GM18907 (cell line): ENCODE measurements around the gene DSC2.

Experiments
- ATAC-seq: cut with Tn5 transposase; IDR thresholded peaks from one replicate; pipeline ENCODE4 v1.9.1; 2021; ENCODE audit warnings: mild to moderate bottlenecking, moderate library complexity; ENCODE audit not compliant: unreplicated experiment

Gene DSC2

DNA sequence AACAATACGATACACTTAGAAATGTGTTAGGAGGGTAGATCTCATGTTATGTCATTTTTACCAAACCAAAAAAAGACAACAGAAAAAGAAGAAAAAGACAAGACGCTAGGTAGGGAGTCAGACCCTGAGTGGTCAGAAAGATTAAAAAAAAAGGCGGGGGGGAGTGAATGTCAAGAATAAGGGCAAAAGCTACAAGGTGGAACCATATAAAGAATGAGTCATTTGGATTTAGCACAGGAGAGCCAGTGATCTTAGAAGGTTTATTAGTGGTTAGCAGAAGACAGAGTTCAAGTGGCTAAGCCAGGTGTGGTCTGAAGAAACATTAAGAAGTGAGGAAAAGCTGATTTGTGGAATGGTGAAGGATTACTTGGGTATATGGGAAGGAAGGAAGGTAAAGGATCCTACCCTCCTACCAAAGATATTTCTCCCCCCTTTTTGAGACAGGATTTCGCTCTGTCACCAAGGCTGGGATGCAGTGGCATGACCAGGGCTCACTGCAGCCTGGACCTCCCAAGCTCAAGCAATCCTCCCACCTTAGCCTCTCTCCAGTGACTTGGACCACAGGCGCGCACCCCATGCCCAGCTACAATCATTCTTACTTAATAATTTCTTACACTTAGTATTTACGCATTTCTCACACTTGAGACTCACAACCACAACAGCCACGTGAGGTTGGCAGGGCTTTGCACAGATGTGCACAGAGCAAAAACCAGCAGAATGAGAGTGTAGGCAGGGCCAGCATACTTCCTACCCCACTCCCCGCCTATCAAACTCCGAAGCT is 2.6 kb downstream of the DSC2 start:
- ATAC-seq = no peak

- ATAC-seq = no peak
These were observed 3.3 kb downstream of the DSC2 start for GRCh38 chr18:31098878-31099277.

- no peak for ATAC-seq
These were observed 4.6 kb downstream of the DSC2 start for GRCh38 chr18:31097666-31098065.

- no peak for ATAC-seq
These were observed 8.3 kb downstream of the DSC2 start for GRCh38 chr18:31093880-31094279.

DNA sequence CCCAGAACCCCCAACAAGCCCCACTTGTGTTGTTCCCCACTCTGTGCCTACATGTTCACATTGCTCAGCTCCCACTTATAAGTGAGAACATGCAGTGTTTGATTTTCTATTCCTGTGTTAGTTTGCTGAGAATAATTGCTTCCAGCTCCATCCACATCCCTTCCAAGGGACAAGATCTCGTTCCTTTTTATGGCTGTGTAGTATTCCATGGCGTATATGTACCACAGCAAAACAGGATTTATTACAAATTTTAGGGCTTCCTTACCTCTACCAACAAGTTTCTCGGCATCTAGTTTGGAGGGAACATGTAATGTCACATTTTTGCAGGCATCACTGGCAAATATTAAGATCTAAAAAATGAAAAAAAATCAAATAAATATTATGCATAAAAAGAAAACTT is 8.9 kb downstream of the DSC2 start:
- no peak for ATAC-seq

- no peak for ATAC-seq
These were observed 10.9 kb downstream of the DSC2 start for GRCh38 chr18:31091350-31091749.

DNA sequence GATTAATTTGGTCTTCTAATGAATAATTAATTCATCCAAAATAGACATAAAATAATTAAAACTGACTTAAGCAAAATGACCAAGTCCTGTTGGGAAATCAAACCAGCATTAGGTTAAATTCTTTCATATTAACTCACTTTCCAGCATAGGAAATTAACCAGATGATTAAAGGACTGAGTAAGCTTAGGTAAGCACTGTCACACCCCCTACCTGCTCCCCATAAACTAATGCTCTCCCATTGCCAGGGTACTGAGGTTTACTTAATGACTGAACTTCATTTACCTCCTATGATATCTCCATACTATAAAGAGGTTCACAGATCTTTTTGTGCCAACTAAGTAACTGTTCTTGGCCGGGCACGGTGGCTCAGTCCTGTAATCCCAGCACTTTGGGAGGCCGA is 13.7 kb downstream of the DSC2 start:
- ATAC-seq = no peak

- no peak for ATAC-seq
These were observed 22.2 kb downstream of the DSC2 start for GRCh38 chr18:31079973-31080372.

GRCh38 chr18:31077878-31078277 is 24.3 kb downstream of the DSC2 start:
- ATAC-seq = no peak

- no peak for ATAC-seq
These were observed 30.0 kb downstream of the DSC2 start for GRCh38 chr18:31072175-31072574.

- ATAC-seq = no peak
These were observed 32.0 kb downstream of the DSC2 start for GRCh38 chr18:31070206-31070605.

GRCh38 chr18:31066266-31066665 is 36.0 kb downstream of the DSC2 start:
- ATAC-seq = no peak

- no peak for ATAC-seq
These were observed 37.0 kb downstream of the DSC2 start for GRCh38 chr18:31065036-31065773.

DNA sequence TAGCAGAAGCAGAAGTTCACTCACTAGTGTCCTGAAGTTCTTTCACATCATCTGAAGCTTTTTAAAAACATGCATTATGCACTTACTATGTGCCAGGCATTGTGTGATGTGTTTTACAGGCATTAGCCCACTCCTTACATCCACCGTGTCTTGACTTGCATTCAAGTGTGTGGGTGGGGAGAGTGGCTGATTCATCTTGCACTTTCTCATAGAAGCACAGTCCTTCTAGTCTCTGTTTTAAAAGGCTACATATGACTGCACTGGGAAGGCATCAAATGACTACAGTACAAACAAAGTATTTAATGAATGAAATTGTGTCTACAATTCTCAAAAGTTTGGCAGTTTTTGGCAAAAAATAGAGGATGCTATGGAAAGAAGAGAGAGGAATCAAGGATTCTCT is 38.1 kb downstream of the DSC2 start:
- ATAC-seq = peak; percentile 80

- ATAC-seq = peak; percentile 61
These were observed 40.3 kb downstream of the DSC2 start for GRCh38 chr18:31061945-31062344.

GRCh38 chr18:31058897-31059296 is 43.3 kb downstream of the DSC2 start:
- ATAC-seq = no peak

DNA sequence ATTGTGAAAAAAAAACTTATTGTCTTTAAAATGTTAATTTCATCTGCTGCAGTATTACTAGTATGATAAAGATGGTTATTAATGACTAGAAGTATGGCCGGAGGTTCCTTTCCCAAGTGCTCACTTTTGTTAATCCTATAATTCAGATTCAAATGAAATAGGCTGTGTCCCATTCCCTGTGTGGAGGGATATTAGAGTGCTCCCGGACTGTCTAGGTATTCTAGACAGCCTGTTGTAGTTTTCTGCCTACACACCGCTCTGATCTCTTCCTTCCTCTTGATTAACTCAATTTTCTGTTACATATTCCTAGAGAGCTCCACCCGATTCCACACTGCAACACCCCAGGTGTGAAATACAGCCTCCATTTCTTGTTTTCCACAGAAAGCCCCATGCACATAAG is 44.3 kb downstream of the DSC2 start:
- no peak for ATAC-seq

DNA sequence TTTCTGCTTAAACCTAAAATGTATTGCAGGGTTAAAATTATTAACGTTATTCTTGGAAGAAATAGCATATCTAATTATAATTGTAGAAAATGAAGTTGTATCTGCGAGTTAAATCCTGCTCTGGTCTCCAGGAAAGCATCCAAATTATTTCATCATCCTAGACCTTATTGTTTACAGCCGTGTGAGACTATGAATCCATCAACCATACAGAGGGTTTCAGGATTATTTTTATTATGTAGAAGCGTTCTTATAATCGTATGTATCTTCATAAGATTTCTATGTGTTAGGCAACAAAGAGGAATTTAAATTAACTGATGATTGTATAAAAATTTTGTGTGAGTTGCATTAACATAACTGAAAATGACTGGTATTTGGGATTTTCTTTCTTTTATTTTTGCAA is 45.2 kb downstream of the DSC2 start:
- ATAC-seq = no peak

DNA sequence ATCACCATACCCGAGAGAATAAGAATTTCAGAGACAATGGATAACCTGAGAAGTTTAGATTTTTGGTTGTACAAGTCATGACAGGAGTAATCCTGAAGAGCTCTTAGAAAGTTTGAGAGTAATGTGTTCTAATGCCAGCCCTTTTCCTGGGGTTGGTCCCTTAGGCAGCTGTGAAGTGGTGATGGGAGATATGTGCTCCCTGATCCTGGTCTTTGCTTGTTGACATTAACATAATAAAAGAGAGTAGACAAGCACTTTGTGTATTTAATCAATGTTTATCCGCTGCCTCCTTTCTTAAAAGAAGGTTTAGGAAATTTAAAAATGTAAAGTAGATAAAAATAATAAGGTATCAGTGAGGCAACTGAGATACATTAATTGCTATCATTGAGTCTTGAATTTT is 45.9 kb downstream of the DSC2 start:
- ATAC-seq = no peak

DNA sequence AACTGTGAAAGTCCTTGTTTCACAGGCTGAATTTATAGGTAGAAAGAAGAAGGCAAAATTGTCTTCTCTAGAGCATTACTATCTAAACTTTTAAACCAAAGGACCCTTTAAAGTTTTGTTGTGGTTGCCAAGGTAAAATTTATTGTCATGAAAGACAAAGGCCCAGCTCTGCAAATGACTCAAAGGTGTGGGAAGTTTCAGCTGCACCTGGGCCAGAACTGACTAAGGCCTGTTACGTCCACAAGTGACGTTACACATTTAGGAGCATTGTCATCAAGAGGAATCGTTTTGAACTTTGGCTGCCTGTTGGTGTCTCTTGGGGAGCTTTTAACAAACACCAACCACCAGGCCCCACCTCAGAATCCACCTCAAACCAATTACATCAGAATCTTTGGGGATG is 51.6 kb downstream of the DSC2 start:
- ATAC-seq = no peak

DNA sequence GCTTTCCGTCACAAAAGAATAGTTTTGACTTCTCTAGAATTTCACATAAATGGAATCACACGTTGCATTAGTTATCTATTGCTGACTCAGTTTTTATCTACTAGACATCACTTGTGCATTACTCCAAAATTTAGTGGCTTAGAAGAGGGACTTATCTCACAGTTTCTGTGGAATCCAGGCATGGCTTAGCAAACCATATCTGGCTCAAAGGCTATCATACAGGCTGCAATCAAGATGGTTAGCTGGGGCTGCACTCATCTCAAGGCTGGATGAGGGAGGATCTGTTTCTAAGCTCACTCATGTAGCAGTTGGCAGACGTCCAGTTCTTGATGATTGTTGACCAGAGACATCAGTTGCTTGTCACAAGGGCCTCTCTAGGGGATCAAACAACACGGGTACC is 53.0 kb downstream of the DSC2 start:
- no peak for ATAC-seq

DNA sequence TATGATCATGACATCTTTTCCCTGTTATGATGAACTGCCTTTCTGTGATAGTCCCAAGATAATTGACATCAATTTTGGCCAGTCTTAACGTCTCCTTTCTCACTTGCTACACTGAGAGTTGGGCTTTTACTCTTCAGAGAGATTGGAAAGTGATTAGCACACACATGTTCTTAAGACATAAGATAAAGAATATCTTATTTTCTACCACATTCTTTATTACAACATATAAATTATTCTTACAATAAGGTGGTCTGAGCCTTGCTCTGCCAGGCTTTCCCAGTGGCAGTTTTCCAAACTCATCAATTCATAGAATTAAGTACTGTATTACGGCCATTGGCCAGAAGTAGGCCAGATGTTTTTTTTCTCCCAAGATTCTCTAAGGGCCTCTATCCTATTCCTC is 54.0 kb downstream of the DSC2 start:
- no peak for ATAC-seq

DNA sequence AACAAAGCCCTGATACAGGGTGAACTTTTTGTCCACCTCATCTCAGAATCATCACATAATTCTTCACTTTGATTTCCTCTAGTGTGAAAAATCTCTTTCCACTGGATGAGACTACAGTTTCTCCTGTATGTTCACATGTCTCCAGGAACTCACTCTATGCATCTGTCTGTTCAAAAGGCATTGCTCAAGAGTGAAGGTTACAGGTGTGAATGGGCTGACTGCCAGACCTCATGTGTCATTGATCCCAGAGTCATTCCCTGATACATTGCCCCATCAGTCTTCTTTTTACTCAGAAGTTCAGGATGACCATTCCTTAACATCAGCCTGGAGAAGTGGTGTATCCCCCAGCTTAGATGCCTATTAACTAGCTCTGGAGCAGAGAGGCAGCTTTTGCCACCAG is 55.3 kb downstream of the DSC2 start:
- ATAC-seq = no peak
